HL-60 (cell line): ENCODE results near the gene NAA11.

ENCODE experiments used
- CTCF ChIP-seq: IDR thresholded peaks from one replicate; pipeline ENCODE4 v1.5.1; 2011; ENCODE audit warnings: low read length, control low read depth, inconsistent platforms; ENCODE audit not compliant: insufficient read depth
- GABPA ChIP-seq: IDR thresholded peaks from 2 replicates; pipeline ENCODE4 v1.6.1; 2012; ENCODE audit warnings: low read depth
- POLR2AphosphoS5 ChIP-seq: IDR thresholded peaks from 2 replicates; pipeline ENCODE4 v1.6.1; 2012; ENCODE audit warnings: low read depth
- REST ChIP-seq: IDR thresholded peaks from 2 replicates; pipeline ENCODE4 v1.6.1; 2012; ENCODE audit warnings: low read depth; ENCODE audit not compliant: insufficient replicate concordance
- SPI1 ChIP-seq: IDR thresholded peaks from 2 replicates; pipeline ENCODE4 v1.6.1; 2012; ENCODE audit warnings: low read depth, mild to moderate bottlenecking, borderline replicate concordance

GRCh38 chr4:79370026-79370425 lies 44.2 kb upstream of the NAA11 start:
- TF ChIP-seq REST (no peak), CTCF (no peak), POLR2AphosphoS5 (no peak), GABPA (no peak), SPI1 (no peak)
